ENCODE measurements around the gene RAMP3.

The RAMP3 gene

GRCh38 chr7:45211066-45211465 lies 53.5 kb downstream of the RAMP3 start:
- no peak for TF ChIP-seq CTCF (IDR thresholded peaks at IDR 0.05; ENCODE audit: low read depth, low read length)

GRCh38 chr7:45211958-45212357 lies 54.4 kb downstream of the RAMP3 start:
- no peak overlapping the region for H3K4me3 ChIP-seq (ENCODE audit: low read depth, low read length)
- no peak for TF ChIP-seq CTCF (IDR thresholded peaks at IDR 0.05; ENCODE audit: low read depth, low read length)

More at GRCh38 chr7:45211066-45211465, 53.5 kb downstream of the RAMP3 start:
- no peak overlapping the region for H3K4me3 ChIP-seq (ENCODE audit: low read depth, low read length)

- no peak for TF ChIP-seq CTCF (IDR thresholded peaks at IDR 0.05; ENCODE audit: low read depth, low read length)
Observed at GRCh38 chr7:45212606-45213005, 55.0 kb downstream of the RAMP3 start.

GRCh38 chr7:45215601-45216062 lies 58.0 kb downstream of the RAMP3 start:
- H3K4me3 ChIP-seq (ENCODE audit: low read depth, low read length) = no peak overlapping the region
- TF ChIP-seq CTCF (IDR thresholded peaks at IDR 0.05; ENCODE audit: low read depth, low read length) = no peak

More at GRCh38 chr7:45212606-45213005, 55.0 kb downstream of the RAMP3 start:
- no peak overlapping the region for H3K4me3 ChIP-seq (ENCODE audit: low read depth, low read length)

GRCh38 chr7:45216181-45216580 lies 58.6 kb downstream of the RAMP3 start:
- no peak overlapping the region for H3K4me3 ChIP-seq (ENCODE audit: low read depth, low read length)
- TF ChIP-seq CTCF (IDR thresholded peaks at IDR 0.05; ENCODE audit: low read depth, low read length) = no peak

- TF ChIP-seq CTCF (IDR thresholded peaks at IDR 0.05; ENCODE audit: low read depth, low read length) = no peak
- H3K4me3 ChIP-seq (ENCODE audit: low read depth, low read length) = no peak overlapping the region
Observed at GRCh38 chr7:45216622-45217165, 59.1 kb downstream of the RAMP3 start.

- H3K4me3 ChIP-seq (ENCODE audit: low read depth, low read length) = no peak overlapping the region
- peak; percentile 45 for TF ChIP-seq CTCF (IDR thresholded peaks at IDR 0.05; ENCODE audit: low read depth, low read length)
Observed at GRCh38 chr7:45217358-45217757, 59.8 kb downstream of the RAMP3 start.
